GM18868 (cell line): ENCODE results near the gene CCDC178.

Source experiments
- ATAC-seq: cut with Tn5 transposase; IDR thresholded peaks from one replicate; pipeline ENCODE4 v1.9.1; 2021; ENCODE audit warnings: mild to moderate bottlenecking, moderate library complexity; ENCODE audit not compliant: unreplicated experiment

CCDC178 gene

DNA sequence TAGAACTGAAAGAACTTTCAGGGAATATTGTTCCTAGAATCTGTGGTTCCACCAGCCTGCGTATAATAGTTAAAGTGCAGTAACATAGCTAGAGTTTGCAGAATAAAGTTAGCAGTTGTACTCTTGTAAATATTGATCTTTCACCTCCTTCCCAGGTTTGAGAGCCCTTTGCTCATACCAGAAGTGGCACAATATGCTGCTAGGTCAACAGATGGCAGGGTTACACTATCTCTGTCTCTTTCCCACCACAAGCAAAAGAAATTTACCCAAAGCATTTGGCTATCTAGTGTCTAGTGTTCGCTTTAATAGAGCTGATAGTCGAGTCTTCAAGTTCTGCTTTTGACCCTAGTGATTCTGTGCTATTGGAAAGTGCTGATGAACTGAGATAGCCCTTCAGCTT is 548.7 kb downstream of the CCDC178 start:
- no peak for ATAC-seq

DNA sequence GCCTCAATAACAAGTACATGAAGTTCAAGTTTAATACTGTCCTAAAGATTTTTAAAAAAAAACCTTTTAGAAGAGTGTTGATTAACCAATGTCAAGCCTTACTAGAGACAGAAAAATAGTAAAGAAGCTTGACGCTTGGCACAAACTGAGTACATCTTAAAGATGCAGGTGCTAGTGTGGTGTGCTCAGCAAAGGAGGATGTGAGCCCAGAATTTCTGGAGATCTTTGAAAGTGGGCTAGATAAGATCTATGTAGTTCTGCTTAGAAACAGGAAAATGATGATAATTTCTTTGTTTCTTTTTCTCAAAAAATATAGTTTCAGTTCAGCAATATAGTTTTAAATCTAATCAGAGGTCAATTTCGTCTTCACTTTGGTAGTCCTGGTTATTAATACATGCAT is 549.4 kb downstream of the CCDC178 start:
- ATAC-seq: peak; percentile 86

DNA sequence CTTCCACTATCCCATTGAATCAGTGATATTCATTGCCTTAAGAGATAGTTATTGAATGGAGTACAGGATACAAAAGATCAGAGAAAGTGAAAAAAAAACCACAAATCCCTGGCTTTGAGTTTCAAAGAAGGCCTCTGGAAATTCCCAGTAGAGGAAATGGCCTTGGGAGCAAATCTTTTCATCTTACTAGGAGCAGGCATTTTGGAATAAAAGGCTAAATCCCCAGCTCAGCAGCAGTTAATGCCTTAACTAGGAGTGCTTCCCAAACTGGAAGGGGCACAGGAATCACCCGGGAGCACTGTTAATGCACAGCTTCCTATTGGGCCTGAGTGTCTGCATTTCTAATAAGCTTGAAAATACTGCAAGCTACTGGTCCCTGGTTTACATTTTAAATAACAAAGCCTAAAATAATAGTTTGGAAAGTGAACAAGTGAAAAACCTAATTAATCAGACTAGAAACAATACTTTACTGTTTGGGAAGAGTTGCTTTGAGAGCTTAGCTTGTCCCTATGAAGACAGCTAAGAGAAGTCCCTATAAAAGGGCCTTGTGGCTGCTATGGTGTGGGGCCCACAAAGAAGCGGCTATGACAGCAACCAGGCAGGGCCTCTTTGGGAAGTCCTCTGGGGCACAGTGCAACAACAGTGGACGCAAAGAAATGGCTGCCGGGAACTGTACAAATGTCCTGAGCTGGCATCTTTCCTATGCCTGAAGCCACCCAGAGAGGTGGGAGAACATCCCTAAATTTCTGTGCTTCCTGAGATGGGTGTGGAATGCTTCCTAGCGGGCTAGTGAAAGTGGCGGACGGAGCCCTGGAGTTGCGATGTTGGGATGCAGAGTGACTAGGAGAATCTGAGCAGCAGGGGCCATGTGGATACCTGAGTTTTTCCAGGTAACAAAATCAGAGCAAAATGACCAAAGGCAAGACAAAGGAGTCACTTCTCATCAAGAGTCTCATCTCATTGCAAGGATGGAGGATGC is 550.6 kb downstream of the CCDC178 start:
- ATAC-seq: no peak

DNA sequence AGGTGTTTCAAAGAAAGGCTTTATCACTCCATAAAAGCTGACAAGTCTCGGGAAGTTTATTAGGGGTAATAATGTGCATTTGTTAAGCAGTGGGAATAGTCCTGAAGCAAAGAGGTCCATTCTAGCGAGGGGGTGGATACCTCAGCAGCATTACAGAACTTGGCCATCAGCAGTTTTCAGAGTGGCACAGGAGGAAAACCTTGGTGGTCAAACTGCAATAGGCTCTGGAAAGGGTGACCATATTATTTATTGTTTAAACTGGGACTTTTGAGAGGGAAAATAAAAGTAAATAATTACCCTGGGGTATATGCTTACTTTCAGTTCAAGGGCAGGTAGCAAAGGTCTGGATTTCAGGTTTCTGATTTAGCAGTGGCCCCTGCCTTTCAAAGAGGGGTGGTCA is 552.2 kb downstream of the CCDC178 start:
- ATAC-seq: no peak
